Ishikawa (cell line): ENCODE measurements around the gene WDR74.
A peak's percentile ranks its signal among the peaks of the same experiment; 100 is the strongest.

Experiments used
- CEBPB ChIP-seq: IDR thresholded peaks from 2 replicates; pipeline ENCODE4 v1.6.1; 2012
- CREB1 ChIP-seq: IDR thresholded peaks from 2 replicates; pipeline ENCODE4 v1.6.1; 2012; ENCODE audit warnings: low read depth
- EGR1 ChIP-seq: IDR thresholded peaks from 2 replicates; pipeline ENCODE4 v1.6.1; 2012
- EP300 ChIP-seq: IDR thresholded peaks from 2 replicates; pipeline ENCODE4 v1.6.1; 2012; ENCODE audit warnings: borderline replicate concordance
- FOXM1 ChIP-seq: IDR thresholded peaks from 2 replicates; pipeline ENCODE4 v1.6.1; 2012; ENCODE audit warnings: low read depth, borderline replicate concordance
- MAX ChIP-seq: IDR thresholded peaks from 2 replicates; pipeline ENCODE4 v1.6.1; 2012
- NFIC ChIP-seq: IDR thresholded peaks from 2 replicates; pipeline ENCODE4 v1.6.1; 2012
- RAD21 ChIP-seq: IDR thresholded peaks from 2 replicates; pipeline ENCODE4 v1.6.1; 2012; ENCODE audit warnings: low read depth
- TAF1 ChIP-seq: IDR thresholded peaks from 2 replicates; pipeline ENCODE4 v1.6.1; 2012; ENCODE audit warnings: low read depth, mild to moderate bottlenecking
- TCF12 ChIP-seq: IDR thresholded peaks from 2 replicates; pipeline ENCODE4 v1.6.1; 2012; ENCODE audit warnings: low read depth
- TEAD4 ChIP-seq: IDR thresholded peaks from 2 replicates; pipeline ENCODE4 v1.6.1; 2012
- YY1 ChIP-seq: IDR thresholded peaks from 2 replicates; pipeline ENCODE4 v1.6.1; 2012; ENCODE audit warnings: low read depth
- ZBTB7A ChIP-seq: IDR thresholded peaks from 2 replicates; pipeline ENCODE4 v1.6.1; 2012; ENCODE audit warnings: low read depth
- TF ChIP-seq, protein P1 (sequence below): IDR thresholded peaks from 2 replicates; pipeline ENCODE4 v1.6.1; 2012
- TF ChIP-seq, protein P2 (sequence below): IDR thresholded peaks from 2 replicates; pipeline ENCODE4 v1.6.1; 2012; ENCODE audit warnings: low read depth, mild to moderate bottlenecking

Gene WDR74

GRCh38 chr11:62843466-62843865 is 4.1 kb upstream of the WDR74 start:
- TF ChIP-seq CEBPB = no peak
- no peak for TF ChIP-seq TCF12
- no peak for TF ChIP-seq YY1
- TF ChIP-seq TEAD4 = no peak
- TF ChIP-seq CREB1 = no peak
- no peak for TF ChIP-seq RAD21
- TF ChIP-seq FOXM1 = no peak
- no peak for TF ChIP-seq EGR1
- no peak for TF ChIP-seq EP300
- TF ChIP-seq MAX = no peak
- no peak for TF ChIP-seq ZBTB7A

DNA sequence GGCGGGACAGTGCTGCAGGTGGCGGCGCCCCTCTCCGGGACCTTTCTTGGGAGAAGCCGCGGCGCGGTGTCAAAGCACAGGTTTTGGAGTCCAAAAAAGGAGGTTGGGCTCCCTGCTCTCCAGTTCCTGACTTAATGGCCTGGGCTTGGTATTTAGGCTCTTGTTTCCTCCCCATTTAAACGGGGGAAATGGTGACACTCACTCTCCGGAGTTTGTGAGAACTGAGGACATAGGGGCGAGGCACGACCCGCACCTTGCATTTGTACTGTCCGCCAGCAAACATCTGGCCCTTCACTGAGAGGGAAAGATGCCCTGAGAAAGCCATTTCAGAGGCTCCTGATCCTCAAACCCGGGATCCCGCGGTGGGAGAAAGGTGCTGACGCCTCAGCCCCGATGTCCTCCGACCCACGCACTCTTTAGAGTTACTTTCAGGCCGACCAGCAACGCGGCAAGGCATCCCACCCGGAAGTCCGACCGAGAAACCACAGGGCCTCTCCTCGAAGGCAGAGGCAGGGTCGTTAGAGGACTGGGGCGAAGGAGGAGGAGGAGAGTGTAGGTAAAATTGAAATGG is 2.9 kb upstream of the WDR74 start:
- TF ChIP-seq TEAD4 (no peak), CREB1 (no peak), NFIC (no peak)

GRCh38 chr11:62841361-62842170 is 2.2 kb upstream of the WDR74 start:
- TF ChIP-seq FOXM1 (peak; percentile 57), EP300 (peak; percentile 81; the same call in 1 of the 2 replicates), TEAD4 (peak; percentile 69), YY1 (peak; percentile 78), NFIC (peak; percentile 59), EGR1 (peak; percentile 32; the same call in 1 of the 2 replicates), CREB1 (peak; percentile 57; the same call in 1 of the 2 replicates), MAX (peak; percentile 69), TAF1 (no peak), ZBTB7A (no peak), RAD21 (peak; percentile 14; the same call in 1 of the 2 replicates), CEBPB (peak; percentile 0; the same call in 1 of the 2 replicates), TCF12 (peak; percentile 91)
- TF ChIP-seq, protein P1, sequence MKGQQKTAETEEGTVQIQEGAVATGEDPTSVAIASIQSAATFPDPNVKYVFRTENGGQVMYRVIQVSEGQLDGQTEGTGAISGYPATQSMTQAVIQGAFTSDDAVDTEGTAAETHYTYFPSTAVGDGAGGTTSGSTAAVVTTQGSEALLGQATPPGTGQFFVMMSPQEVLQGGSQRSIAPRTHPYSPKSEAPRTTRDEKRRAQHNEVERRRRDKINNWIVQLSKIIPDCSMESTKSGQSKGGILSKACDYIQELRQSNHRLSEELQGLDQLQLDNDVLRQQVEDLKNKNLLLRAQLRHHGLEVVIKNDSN = no peak; the same call in 1 of the 2 replicates
- TF ChIP-seq, protein P2, sequence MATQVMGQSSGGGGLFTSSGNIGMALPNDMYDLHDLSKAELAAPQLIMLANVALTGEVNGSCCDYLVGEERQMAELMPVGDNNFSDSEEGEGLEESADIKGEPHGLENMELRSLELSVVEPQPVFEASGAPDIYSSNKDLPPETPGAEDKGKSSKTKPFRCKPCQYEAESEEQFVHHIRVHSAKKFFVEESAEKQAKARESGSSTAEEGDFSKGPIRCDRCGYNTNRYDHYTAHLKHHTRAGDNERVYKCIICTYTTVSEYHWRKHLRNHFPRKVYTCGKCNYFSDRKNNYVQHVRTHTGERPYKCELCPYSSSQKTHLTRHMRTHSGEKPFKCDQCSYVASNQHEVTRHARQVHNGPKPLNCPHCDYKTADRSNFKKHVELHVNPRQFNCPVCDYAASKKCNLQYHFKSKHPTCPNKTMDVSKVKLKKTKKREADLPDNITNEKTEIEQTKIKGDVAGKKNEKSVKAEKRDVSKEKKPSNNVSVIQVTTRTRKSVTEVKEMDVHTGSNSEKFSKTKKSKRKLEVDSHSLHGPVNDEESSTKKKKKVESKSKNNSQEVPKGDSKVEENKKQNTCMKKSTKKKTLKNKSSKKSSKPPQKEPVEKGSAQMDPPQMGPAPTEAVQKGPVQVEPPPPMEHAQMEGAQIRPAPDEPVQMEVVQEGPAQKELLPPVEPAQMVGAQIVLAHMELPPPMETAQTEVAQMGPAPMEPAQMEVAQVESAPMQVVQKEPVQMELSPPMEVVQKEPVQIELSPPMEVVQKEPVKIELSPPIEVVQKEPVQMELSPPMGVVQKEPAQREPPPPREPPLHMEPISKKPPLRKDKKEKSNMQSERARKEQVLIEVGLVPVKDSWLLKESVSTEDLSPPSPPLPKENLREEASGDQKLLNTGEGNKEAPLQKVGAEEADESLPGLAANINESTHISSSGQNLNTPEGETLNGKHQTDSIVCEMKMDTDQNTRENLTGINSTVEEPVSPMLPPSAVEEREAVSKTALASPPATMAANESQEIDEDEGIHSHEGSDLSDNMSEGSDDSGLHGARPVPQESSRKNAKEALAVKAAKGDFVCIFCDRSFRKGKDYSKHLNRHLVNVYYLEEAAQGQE = no peak

DNA sequence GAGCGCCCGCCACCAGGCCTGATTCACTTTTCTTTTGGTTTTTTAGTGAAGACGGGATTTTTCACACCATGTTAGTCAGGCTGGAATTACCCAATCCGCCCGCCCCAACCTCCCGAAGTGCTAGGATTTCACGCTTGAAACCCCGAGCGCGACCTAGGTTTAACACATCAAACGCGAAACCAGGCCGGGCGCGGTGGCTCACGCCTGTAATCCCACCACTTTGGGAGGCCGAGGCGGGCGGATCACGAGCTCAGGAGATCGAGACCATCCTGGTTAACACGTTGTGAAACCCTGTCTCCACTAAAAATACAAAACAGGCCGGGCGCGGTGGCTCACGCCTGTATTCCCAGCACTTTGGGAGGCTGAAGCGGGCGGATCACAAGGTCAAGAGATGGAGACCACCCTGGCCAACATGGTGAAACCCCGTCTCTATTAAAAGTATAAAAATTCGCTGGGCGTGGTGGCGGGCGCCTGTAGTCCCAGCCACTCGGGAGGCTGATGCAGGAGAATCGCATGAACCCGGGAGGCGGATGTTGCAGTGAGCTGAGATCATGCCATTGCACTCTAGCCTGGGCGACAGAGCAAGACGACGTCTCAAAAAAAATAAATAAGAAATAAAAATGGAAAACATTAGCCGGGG is 1.5 kb upstream of the WDR74 start:
- TF ChIP-seq ZBTB7A (peak; percentile 82), MAX (peak; percentile 25), CEBPB (peak; percentile 64)

DNA sequence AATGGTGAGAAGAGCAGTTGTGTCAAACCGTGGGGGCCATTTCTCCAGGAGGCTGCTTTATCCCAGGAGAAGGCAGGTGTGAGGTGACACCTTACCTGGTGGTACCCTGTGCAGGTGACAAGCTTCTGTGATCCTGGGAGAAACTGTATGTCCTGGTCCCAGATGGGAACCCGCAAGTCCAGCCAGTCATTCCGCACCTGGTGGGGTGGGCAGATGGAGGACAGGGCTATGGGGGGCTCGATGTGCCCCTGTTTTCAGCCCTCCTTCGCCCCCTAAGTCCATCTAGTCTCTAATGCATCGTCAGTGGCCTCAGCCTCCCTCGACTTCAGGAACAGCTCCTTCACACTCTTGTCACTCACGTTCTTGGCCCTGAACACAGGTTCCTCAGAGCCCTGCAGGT is 4.1 kb downstream of the WDR74 start:
- no peak for TF ChIP-seq TCF12
- no peak for TF ChIP-seq MAX
- TF ChIP-seq EP300 = no peak
- TF ChIP-seq, protein P1 = no peak
- no peak for TF ChIP-seq TEAD4
- no peak for TF ChIP-seq EGR1
- TF ChIP-seq NFIC = no peak
- no peak for TF ChIP-seq CEBPB
- TF ChIP-seq RAD21 = no peak
- no peak for TF ChIP-seq ZBTB7A
- TF ChIP-seq FOXM1 = no peak
- TF ChIP-seq, protein P2 = no peak
- TF ChIP-seq YY1 = no peak
- no peak for TF ChIP-seq CREB1
- no peak for TF ChIP-seq TAF1
